Measurements from ENCODE around the gene TRAF3IP1.

TRAF3IP1 gene

DNA sequence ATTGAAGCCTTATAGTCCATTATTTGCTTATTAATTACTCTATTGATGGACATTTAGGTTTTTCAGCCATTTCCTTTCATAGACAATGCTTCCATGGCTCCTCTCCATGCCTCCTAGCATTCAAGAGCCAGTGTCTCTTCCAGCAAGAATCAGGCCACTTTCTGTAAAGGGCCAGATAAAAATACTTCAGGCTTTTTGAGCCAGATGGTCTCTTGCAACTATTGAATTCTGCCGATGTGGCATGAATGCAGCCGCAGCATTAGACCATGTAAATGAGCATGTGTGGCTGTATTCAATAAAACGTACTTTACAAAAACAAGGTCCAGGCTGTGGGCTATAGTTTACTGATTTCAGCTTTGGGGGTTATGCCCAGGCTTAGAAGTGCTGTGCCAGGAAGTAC lies 38.5 kb downstream of the TRAF3IP1 start:
- H3K27me3 Mint-ChIP-seq (ENCODE audit: low read depth): no peaks in the 10 kb centered on the region
- no peak overlapping the region for H3K27ac Mint-ChIP-seq
- H3K36me3 Mint-ChIP-seq (ENCODE audit: low read depth): peaks cover 43% of the 10 kb centered on the region
- no peaks in the 10 kb centered on the region for H3K9me3 Mint-ChIP-seq
- H3K4me3 Mint-ChIP-seq: no peak overlapping the region
- TF ChIP-seq, protein P1, sequence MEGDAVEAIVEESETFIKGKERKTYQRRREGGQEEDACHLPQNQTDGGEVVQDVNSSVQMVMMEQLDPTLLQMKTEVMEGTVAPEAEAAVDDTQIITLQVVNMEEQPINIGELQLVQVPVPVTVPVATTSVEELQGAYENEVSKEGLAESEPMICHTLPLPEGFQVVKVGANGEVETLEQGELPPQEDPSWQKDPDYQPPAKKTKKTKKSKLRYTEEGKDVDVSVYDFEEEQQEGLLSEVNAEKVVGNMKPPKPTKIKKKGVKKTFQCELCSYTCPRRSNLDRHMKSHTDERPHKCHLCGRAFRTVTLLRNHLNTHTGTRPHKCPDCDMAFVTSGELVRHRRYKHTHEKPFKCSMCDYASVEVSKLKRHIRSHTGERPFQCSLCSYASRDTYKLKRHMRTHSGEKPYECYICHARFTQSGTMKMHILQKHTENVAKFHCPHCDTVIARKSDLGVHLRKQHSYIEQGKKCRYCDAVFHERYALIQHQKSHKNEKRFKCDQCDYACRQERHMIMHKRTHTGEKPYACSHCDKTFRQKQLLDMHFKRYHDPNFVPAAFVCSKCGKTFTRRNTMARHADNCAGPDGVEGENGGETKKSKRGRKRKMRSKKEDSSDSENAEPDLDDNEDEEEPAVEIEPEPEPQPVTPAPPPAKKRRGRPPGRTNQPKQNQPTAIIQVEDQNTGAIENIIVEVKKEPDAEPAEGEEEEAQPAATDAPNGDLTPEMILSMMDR (IDR thresholded peaks at IDR 0.05; ENCODE audit: unreplicated experiment in 3 of 3): no peak
- no peaks in the 10 kb centered on the region for H3K4me1 Mint-ChIP-seq

DNA sequence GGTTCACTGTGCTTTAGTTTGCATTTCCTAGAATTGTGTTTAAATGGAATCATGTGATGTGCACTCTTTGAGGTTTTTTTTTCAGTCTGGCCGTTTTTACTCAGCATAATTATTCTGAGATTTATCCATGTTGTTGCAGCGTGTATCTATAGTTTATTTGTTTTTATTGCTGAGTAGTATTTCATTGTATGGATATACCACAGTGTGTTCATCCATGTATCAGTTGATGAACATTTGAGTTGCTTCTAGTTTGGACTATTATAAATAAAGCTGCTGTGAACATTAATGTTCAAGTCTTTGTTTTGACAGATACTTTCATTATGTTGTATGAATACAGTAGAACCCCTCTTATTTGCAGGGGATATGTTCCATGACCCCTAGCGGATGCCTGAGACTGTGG lies 39.1 kb downstream of the TRAF3IP1 start:
- TF ChIP-seq, protein P1 (IDR thresholded peaks at IDR 0.05; ENCODE audit: unreplicated experiment in 3 of 3): no peak
- H3K27ac Mint-ChIP-seq: no peak overlapping the region
- H3K9me3 Mint-ChIP-seq: no peaks in the 10 kb centered on the region
- no peak overlapping the region for H3K4me3 Mint-ChIP-seq
- H3K27me3 Mint-ChIP-seq (ENCODE audit: low read depth): no peaks in the 10 kb centered on the region
- H3K4me1 Mint-ChIP-seq: no peaks in the 10 kb centered on the region
- peaks cover 43% of the 10 kb centered on the region for H3K36me3 Mint-ChIP-seq (ENCODE audit: low read depth)

DNA sequence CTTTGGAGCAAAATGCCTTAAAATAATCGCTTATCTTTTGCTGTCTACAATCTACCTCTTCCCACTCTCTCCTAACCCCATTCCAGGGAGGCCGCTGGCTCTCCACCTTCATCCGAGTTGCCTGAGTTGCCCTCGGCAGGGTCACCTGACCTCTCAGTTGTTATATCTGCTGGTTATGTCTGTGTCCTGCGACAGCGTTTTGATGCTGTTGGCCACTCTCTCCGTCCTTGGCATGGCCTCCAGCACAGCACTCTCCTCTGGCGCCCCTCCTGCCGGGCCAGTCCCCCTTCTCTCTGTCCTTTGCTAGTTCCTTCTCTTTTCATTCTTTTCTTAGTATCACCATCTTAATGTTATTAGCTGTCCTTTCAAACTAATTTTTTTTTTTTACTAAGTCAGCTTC lies 41.6 kb downstream of the TRAF3IP1 start:
- Mint-ChIP-seq H3K36me3 (ENCODE audit: low read depth) (peaks cover 43% of the 10 kb centered on the region), H3K27me3 (ENCODE audit: low read depth) (no peaks in the 10 kb centered on the region), H3K27ac (no peak overlapping the region), H3K9me3 (no peaks in the 10 kb centered on the region), H3K4me1 (no peaks in the 10 kb centered on the region), H3K4me3 (no peak overlapping the region)
- TF ChIP-seq, protein P1 (IDR thresholded peaks at IDR 0.05; ENCODE audit: unreplicated experiment in 3 of 3): no peak

DNA sequence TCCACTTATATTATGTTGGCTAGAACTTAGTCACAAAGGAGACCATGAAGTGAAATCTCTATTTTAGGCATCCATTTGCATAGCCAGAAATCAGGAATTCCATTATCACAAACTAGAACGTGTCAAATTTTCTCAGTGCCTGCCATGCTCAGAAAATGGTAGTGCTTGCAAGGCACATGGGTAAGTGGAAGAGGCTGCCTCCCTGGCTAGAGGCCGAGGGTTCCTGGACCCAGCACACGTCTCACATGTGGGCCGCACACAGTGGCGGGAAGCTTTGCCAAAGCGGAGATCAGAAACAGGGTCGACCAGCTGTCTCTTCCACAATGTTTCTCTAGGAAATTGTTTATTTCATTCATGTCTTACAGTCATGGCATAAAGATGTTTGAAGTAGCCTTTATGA lies 42.3 kb downstream of the TRAF3IP1 start:
- no peak overlapping the region for H3K4me3 Mint-ChIP-seq
- TF ChIP-seq, protein P1 (IDR thresholded peaks at IDR 0.05; ENCODE audit: unreplicated experiment in 3 of 3): no peak
- peaks cover 38% of the 10 kb centered on the region for H3K36me3 Mint-ChIP-seq (ENCODE audit: low read depth)
- H3K27ac Mint-ChIP-seq: no peak overlapping the region
- H3K9me3 Mint-ChIP-seq: no peaks in the 10 kb centered on the region
- peaks cover 5% of the 10 kb centered on the region for H3K27me3 Mint-ChIP-seq (ENCODE audit: low read depth)
- H3K4me1 Mint-ChIP-seq: no peaks in the 10 kb centered on the region

DNA sequence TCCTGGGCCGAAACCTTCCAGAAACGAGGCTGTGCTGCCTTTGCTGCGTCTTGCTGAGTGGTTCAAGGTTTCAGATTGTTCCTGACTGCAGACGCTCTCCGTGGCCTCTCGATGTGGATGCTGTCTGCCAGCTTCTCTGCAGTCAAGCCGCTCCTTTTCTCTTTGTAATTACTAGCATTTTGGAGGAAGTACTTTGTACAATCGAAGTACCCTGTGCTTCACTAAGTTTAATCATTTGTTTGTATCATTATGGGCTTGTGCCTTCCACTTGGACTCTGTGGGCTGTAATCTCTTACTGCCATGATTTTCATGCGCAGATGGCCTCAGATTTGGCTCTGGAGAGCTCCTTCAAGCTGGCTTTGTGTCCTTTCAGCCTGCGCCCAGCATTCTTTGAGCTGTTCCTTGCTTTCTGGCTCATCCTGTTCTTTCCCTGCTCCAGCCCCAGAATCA lies 49.3 kb downstream of the TRAF3IP1 start:
- no peak overlapping the region for H3K4me3 Mint-ChIP-seq
- peaks cover 9% of the 10 kb centered on the region for H3K9me3 Mint-ChIP-seq
- peaks cover 5% of the 10 kb centered on the region for H3K27me3 Mint-ChIP-seq (ENCODE audit: low read depth)
- TF ChIP-seq, protein P1 (IDR thresholded peaks at IDR 0.05; ENCODE audit: unreplicated experiment in 3 of 3): no peak
- H3K27ac Mint-ChIP-seq: peak overlapping the region in 2 of 3 experiments; percentile 33 to 65
- peaks cover 27% of the 10 kb centered on the region for H3K36me3 Mint-ChIP-seq (ENCODE audit: low read depth)
- peaks cover 7% of the 10 kb centered on the region for H3K4me1 Mint-ChIP-seq

DNA sequence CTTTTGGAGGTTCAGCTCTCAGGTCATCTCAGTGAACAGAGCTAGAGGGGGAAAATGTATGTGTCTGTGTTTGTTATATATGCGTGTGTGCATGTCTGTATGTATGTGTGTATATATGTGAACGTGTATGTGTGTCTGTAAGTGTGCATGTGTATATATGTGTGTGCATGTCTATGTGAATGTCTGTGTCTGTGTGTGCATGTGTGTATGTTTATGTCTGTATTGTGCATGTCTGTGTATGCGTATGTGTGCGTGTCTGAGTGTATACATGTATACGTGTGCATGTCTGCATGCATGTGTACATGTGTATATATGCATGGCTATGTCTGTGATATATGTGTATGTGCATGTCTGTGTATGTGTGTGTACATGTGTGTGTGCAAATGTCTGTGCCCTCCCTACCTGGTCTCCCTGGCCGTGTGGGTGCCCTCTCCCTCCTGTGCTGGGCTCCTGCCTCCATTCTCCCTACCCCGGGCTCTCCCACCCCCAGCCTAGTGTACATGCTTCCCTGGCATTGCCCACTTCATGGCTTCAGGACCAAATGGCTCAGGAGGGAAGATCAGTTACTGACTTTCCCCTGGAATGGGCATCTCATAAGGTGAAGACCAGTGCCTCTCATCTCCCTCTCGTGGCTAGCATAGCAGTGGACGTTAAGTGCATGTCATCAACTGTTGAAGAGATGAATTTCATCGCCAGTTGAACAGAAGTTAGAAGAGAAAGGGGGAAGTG lies 49.9 kb downstream of the TRAF3IP1 start:
- H3K4me1 Mint-ChIP-seq: peaks cover 9% of the 10 kb centered on the region
- H3K27me3 Mint-ChIP-seq (ENCODE audit: low read depth): peaks cover 5% of the 10 kb centered on the region
- peaks cover 33% of the 10 kb centered on the region for H3K36me3 Mint-ChIP-seq (ENCODE audit: low read depth)
- peak overlapping the region in 2 of 3 experiments; percentile 33 to 65 for H3K27ac Mint-ChIP-seq
- H3K4me3 Mint-ChIP-seq: no peak overlapping the region
- peaks cover 9% of the 10 kb centered on the region for H3K9me3 Mint-ChIP-seq
- TF ChIP-seq, protein P1 (IDR thresholded peaks at IDR 0.05; ENCODE audit: unreplicated experiment in 3 of 3): no peak
